Measurements from ENCODE around the gene MAGI2.

MAGI2 gene

GRCh38 chr7:78099715-78100394 lies 1353.6 kb downstream of the MAGI2 start:
- DNase-seq = no peak

GRCh38 chr7:78095549-78095948 lies 1357.9 kb downstream of the MAGI2 start:
- DNase-seq = no peak

- DNase-seq = no peak
Measured at GRCh38 chr7:78092331-78092730, 1361.1 kb downstream of the MAGI2 start.

- DNase-seq = no peak
Measured at GRCh38 chr7:78090616-78091015, 1362.9 kb downstream of the MAGI2 start.

- no peak for DNase-seq
Measured at GRCh38 chr7:78083476-78084120, 1369.9 kb downstream of the MAGI2 start.

- DNase-seq = no peak
Measured at GRCh38 chr7:78082556-78082955, 1370.9 kb downstream of the MAGI2 start.

GRCh38 chr7:78081888-78082287 lies 1371.6 kb downstream of the MAGI2 start:
- no peak for DNase-seq

- no peak for DNase-seq
Measured at GRCh38 chr7:78081344-78081743, 1372.1 kb downstream of the MAGI2 start.

GRCh38 chr7:78080811-78081210 lies 1372.7 kb downstream of the MAGI2 start:
- no peak for DNase-seq

- DNase-seq = no peak
Measured at GRCh38 chr7:78080241-78080640, 1373.2 kb downstream of the MAGI2 start.

- no peak for DNase-seq
Measured at GRCh38 chr7:78074713-78075112, 1378.8 kb downstream of the MAGI2 start.

- no peak for DNase-seq
Measured at GRCh38 chr7:78073609-78074382, 1379.7 kb downstream of the MAGI2 start.

GRCh38 chr7:78072201-78072590 lies 1381.3 kb downstream of the MAGI2 start:
- no peak for DNase-seq

GRCh38 chr7:78071491-78072200 lies 1381.8 kb downstream of the MAGI2 start:
- DNase-seq = no peak

- no peak for DNase-seq
Measured at GRCh38 chr7:78066599-78066998, 1386.9 kb downstream of the MAGI2 start.

GRCh38 chr7:78063758-78064157 lies 1389.7 kb downstream of the MAGI2 start:
- no peak for DNase-seq

- no peak for DNase-seq
Measured at GRCh38 chr7:78062214-78062613, 1391.3 kb downstream of the MAGI2 start.

- DNase-seq = no peak
Measured at GRCh38 chr7:78057571-78057970, 1395.9 kb downstream of the MAGI2 start.

- no peak for DNase-seq
Measured at GRCh38 chr7:78055599-78055998, 1397.9 kb downstream of the MAGI2 start.

- no peak for DNase-seq
Measured at GRCh38 chr7:78055001-78055573, 1398.4 kb downstream of the MAGI2 start.

- no peak for DNase-seq
Measured at GRCh38 chr7:78052112-78052511, 1401.4 kb downstream of the MAGI2 start.

- DNase-seq = no peak
Measured at GRCh38 chr7:78047800-78048199, 1405.7 kb downstream of the MAGI2 start.

- DNase-seq = no peak
Measured at GRCh38 chr7:78043159-78043558, 1410.3 kb downstream of the MAGI2 start.

Measured in activated naive CD4-positive, alpha-beta T cell treated with Interleukin-2 at 50 U/mL for 16 hours (primary cell).